ENCODE data around the gene ADM5. TPM values are rescaled to one million over a fixed set of nuclear protein-coding genes. Genes with fewer than 3 reads are reported as not detected.

Gene ADM5
- polyA plus RNA-seq, 1 donor from 2014 or later: 7.2 TPM

DNA sequence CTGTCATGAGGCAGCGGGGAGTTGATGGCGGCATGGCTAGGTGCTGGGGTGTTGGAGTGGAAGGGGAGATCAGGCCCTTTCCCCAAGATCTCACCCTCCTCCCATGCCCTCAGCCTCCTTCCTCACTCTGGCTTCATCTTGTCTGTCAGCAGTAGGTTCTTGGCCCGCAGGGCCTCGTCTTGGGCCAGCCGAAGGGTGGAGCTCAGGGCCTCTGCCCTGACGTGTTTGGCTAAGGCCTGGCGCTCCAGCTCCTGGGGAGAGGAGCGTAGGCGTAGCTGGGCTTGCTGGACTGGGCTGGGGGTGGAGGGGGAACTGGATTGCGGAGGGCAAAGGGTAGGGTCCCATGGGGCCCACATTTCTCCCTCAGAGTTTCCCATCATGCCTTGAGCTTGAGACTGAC lies 50.5 kb downstream of the ADM5 start:
- no peak overlapping the region for H3K4me2 ChIP-seq (ENCODE audit: low read length)
- H3F3A ChIP-seq (ENCODE audit: insufficient read depth, low read length, poor library complexity, severe bottlenecking): no peaks in the 10 kb centered on the region
- no peaks in the 10 kb centered on the region for H3K9me2 ChIP-seq (ENCODE audit: insufficient read depth, low read length)
- H3K79me2 ChIP-seq (replicated peaks; ENCODE audit: insufficient read depth, low read length): no peaks in the 10 kb centered on the region
- no peaks in the 10 kb centered on the region for H3K27me3 ChIP-seq (ENCODE audit: insufficient read depth, low read depth, low read length)
- TF ChIP-seq POLR2AphosphoS5 (IDR thresholded peaks at IDR 0.05) (no peak), MXI1 (conservative IDR thresholded peaks at IDR 0.05; ENCODE audit: poor library complexity, severe bottlenecking) (no peak), SMC3 (conservative IDR thresholded peaks at IDR 0.05; ENCODE audit: poor library complexity) (no peak), EZH2 (IDR thresholded peaks at IDR 0.05; ENCODE audit: borderline replicate concordance, insufficient read depth, low read length, poor library complexity, severe bottlenecking) (no peak), RAD21 (conservative IDR thresholded peaks at IDR 0.05) (no peak), EP300 (conservative IDR thresholded peaks at IDR 0.05; ENCODE audit: poor library complexity, severe bottlenecking) (no peak), TAF1 (IDR thresholded peaks at IDR 0.05; ENCODE audit: low read depth) (no peak)
- TF ChIP-seq, protein P1, sequence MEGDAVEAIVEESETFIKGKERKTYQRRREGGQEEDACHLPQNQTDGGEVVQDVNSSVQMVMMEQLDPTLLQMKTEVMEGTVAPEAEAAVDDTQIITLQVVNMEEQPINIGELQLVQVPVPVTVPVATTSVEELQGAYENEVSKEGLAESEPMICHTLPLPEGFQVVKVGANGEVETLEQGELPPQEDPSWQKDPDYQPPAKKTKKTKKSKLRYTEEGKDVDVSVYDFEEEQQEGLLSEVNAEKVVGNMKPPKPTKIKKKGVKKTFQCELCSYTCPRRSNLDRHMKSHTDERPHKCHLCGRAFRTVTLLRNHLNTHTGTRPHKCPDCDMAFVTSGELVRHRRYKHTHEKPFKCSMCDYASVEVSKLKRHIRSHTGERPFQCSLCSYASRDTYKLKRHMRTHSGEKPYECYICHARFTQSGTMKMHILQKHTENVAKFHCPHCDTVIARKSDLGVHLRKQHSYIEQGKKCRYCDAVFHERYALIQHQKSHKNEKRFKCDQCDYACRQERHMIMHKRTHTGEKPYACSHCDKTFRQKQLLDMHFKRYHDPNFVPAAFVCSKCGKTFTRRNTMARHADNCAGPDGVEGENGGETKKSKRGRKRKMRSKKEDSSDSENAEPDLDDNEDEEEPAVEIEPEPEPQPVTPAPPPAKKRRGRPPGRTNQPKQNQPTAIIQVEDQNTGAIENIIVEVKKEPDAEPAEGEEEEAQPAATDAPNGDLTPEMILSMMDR (IDR thresholded peaks at IDR 0.05; ENCODE audit: poor library complexity, severe bottlenecking): no peak
- TF ChIP-seq, protein P2, sequence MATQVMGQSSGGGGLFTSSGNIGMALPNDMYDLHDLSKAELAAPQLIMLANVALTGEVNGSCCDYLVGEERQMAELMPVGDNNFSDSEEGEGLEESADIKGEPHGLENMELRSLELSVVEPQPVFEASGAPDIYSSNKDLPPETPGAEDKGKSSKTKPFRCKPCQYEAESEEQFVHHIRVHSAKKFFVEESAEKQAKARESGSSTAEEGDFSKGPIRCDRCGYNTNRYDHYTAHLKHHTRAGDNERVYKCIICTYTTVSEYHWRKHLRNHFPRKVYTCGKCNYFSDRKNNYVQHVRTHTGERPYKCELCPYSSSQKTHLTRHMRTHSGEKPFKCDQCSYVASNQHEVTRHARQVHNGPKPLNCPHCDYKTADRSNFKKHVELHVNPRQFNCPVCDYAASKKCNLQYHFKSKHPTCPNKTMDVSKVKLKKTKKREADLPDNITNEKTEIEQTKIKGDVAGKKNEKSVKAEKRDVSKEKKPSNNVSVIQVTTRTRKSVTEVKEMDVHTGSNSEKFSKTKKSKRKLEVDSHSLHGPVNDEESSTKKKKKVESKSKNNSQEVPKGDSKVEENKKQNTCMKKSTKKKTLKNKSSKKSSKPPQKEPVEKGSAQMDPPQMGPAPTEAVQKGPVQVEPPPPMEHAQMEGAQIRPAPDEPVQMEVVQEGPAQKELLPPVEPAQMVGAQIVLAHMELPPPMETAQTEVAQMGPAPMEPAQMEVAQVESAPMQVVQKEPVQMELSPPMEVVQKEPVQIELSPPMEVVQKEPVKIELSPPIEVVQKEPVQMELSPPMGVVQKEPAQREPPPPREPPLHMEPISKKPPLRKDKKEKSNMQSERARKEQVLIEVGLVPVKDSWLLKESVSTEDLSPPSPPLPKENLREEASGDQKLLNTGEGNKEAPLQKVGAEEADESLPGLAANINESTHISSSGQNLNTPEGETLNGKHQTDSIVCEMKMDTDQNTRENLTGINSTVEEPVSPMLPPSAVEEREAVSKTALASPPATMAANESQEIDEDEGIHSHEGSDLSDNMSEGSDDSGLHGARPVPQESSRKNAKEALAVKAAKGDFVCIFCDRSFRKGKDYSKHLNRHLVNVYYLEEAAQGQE (IDR thresholded peaks at IDR 0.05; ENCODE audit: borderline replicate concordance): no peak
- H4K20me1 ChIP-seq (ENCODE audit: insufficient read depth): no peaks in the 10 kb centered on the region
- no peaks in the 10 kb centered on the region for H3K9me3 ChIP-seq (ENCODE audit: low read length)
- no peak overlapping the region for H2AFZ ChIP-seq (ENCODE audit: low read depth, low read length)
- no peak overlapping the region for H3K9ac ChIP-seq (ENCODE audit: low read length)
- no peak overlapping the region for H3K4me3 ChIP-seq (ENCODE audit: low read length)
- no peak overlapping the region for H3K27ac ChIP-seq (ENCODE audit: low read length)
- no peaks in the 10 kb centered on the region for H3K36me3 ChIP-seq (ENCODE audit: insufficient read depth, low read length)

Small RNA genes lying within 50 kb of the gene (small RNA-seq; reads per million reads assigned to genes)
- gene MIR5088: 0 to 1.5 (median 1.0) reads per million in 3 experiments

Other genes with a start within 250 kb of the ADM5 start
- 0.07 TPM in 1 of 2 replicates, not detected in the other for gene SLC17A7, start 248.1 kb upstream of the ADM5 start, polyA plus RNA-seq
- 132 and 145 TPM in 2 replicates for gene PIH1D1, start 237.8 kb upstream of the ADM5 start, polyA plus RNA-seq
- 13.5 and 16.7 TPM in 2 replicates for gene ALDH16A1, start 236.4 kb upstream of the ADM5 start, polyA plus RNA-seq
- gene FLT3LG, start 215.4 kb upstream of the ADM5 start, polyA plus RNA-seq: not detected in 2 replicates
- gene RPL13A, start 202.0 kb upstream of the ADM5 start, polyA plus RNA-seq: 2,313 and 2,518 TPM in 2 replicates
- 4,020 and 4,439 TPM in 2 replicates for gene RPS11, start 193.2 kb upstream of the ADM5 start, polyA plus RNA-seq
- gene FCGRT, start 176.9 kb upstream of the ADM5 start, polyA plus RNA-seq: 1.7 TPM in 1 of 2 replicates, not detected in the other
- gene RCN3, start 161.6 kb upstream of the ADM5 start, polyA plus RNA-seq: not detected in 2 replicates
- 129 and 153 TPM in 2 replicates for gene NOSIP, start 109.0 kb upstream of the ADM5 start, polyA plus RNA-seq
- gene PRRG2, start 108.3 kb upstream of the ADM5 start, polyA plus RNA-seq: not detected in 2 replicates
- 1.2 and 1.7 TPM in 2 replicates for gene PRR12, start 98.4 kb upstream of the ADM5 start, polyA plus RNA-seq
- gene RRAS, start 49.5 kb upstream of the ADM5 start, polyA plus RNA-seq: 1.2 TPM in 1 of 2 replicates, not detected in the other
- 11.9 and 12.8 TPM in 2 replicates for gene SCAF1, start 47.4 kb upstream of the ADM5 start, polyA plus RNA-seq
- gene IRF3, start 23.7 kb upstream of the ADM5 start, polyA plus RNA-seq: 31.3 and 39.4 TPM in 2 replicates
- 1.1 TPM in 1 of 2 replicates, not detected in the other for gene BCL2L12, start 23.7 kb upstream of the ADM5 start, polyA plus RNA-seq
- gene PRMT1, start 12.3 kb upstream of the ADM5 start, polyA plus RNA-seq: 610 and 682 TPM in 2 replicates
- gene CPT1C, start 1.5 kb downstream of the ADM5 start, polyA plus RNA-seq: 204 and 240 TPM in 2 replicates
- gene TSKS, start 73.7 kb downstream of the ADM5 start, polyA plus RNA-seq: not detected in 2 replicates
- gene AP2A1, start 77.4 kb downstream of the ADM5 start, polyA plus RNA-seq: 40.8 and 53.4 TPM in 2 replicates
- 32.9 and 35.4 TPM in 2 replicates for gene FUZ, start 123.7 kb downstream of the ADM5 start, polyA plus RNA-seq
- gene MED25, start 128.7 kb downstream of the ADM5 start, polyA plus RNA-seq: 18.9 and 22.0 TPM in 2 replicates
- gene PTOV1, start 161.6 kb downstream of the ADM5 start, polyA plus RNA-seq: 199 and 288 TPM in 2 replicates
- 43.1 and 43.6 TPM in 2 replicates for gene PNKP, start 178.0 kb downstream of the ADM5 start, polyA plus RNA-seq
- 4.8 and 7.4 TPM in 2 replicates for gene AKT1S1, start 187.8 kb downstream of the ADM5 start, polyA plus RNA-seq
- gene TBC1D17, start 188.1 kb downstream of the ADM5 start, polyA plus RNA-seq: 13.1 and 13.2 TPM in 2 replicates
- gene IL4I1, start 207.3 kb downstream of the ADM5 start, polyA plus RNA-seq: not detected in 2 replicates
- gene ATF5, start 239.6 kb downstream of the ADM5 start, polyA plus RNA-seq: 16.1 and 18.9 TPM in 2 replicates
- 24.9 and 32.2 TPM in 2 replicates for gene NUP62, start 239.9 kb downstream of the ADM5 start, polyA plus RNA-seq

Data from neural cell (in vitro differentiated cells).